H9 (cell line): ENCODE measurements around the gene PPP2R5B. TPM values are rescaled to one million over a fixed set of nuclear protein-coding genes. Genes with fewer than 3 reads are reported as not detected.

Source experiments
- DNase-seq: peaks from one replicate; pipeline ENCODE4 v3.0.0-alpha.2; 2017
- H2AFZ ChIP-seq: one replicate; pipeline ENCODE4 v1.6.1; 2013; ENCODE audit warnings: mild to moderate bottlenecking, low read length, control low read depth, moderate library complexity
- H2AK5ac ChIP-seq: 2 replicates; pipeline ENCODE4 v1.6.1; 2013; ENCODE audit warnings: low read length, control low read depth, mixed read lengths; ENCODE audit not compliant: insufficient read length
- H2BK120ac ChIP-seq: one replicate; pipeline ENCODE4 v1.6.1; 2013; ENCODE audit warnings: low read depth, mild to moderate bottlenecking, low read length, control low read depth, inconsistent platforms; ENCODE audit not compliant: poor library complexity, severe bottlenecking
- H2BK12ac ChIP-seq: 2 replicates; pipeline ENCODE4 v1.6.1; 2013; ENCODE audit warnings: low read length, control low read depth, mixed read lengths, low read depth; ENCODE audit not compliant: insufficient read length
- H2BK15ac ChIP-seq: 2 replicates; pipeline ENCODE4 v1.6.1; 2013; ENCODE audit warnings: low read depth, low read length, control low read depth
- H2BK20ac ChIP-seq: one replicate; pipeline ENCODE4 v1.6.1; 2013; ENCODE audit warnings: low read depth, mild to moderate bottlenecking, low read length, control low read depth, inconsistent platforms; ENCODE audit not compliant: poor library complexity, severe bottlenecking
- H2BK5ac ChIP-seq: 2 replicates; pipeline ENCODE4 v1.6.1; 2013; ENCODE audit warnings: low read length, control low read depth, mixed read lengths; ENCODE audit not compliant: insufficient read length
- H3K14ac ChIP-seq: 2 replicates; pipeline ENCODE4 v1.6.1; 2013; ENCODE audit warnings: low read length, control low read depth; ENCODE audit not compliant: insufficient read depth
- H3K18ac ChIP-seq: 2 replicates; pipeline ENCODE4 v1.6.1; 2013; ENCODE audit warnings: low read depth, mild to moderate bottlenecking, mixed read lengths, low read length, control low read depth; ENCODE audit not compliant: insufficient read length
- H3K23ac ChIP-seq: 2 replicates; pipeline ENCODE4 v1.6.1; 2013; ENCODE audit warnings: low read length, control low read depth, mixed read lengths, low read depth; ENCODE audit not compliant: insufficient read length
- H3K23me2 ChIP-seq: 2 replicates; pipeline ENCODE4 v1.6.1; 2013; ENCODE audit warnings: low read depth, mild to moderate bottlenecking, mixed read lengths, low read length, control low read depth; ENCODE audit not compliant: insufficient read length, poor library complexity, severe bottlenecking
- H3K27ac ChIP-seq: 2 replicates; pipeline ENCODE4 v1.5.1; 2013; ENCODE audit warnings: low read length, control low read depth, mixed read lengths, low read depth; ENCODE audit not compliant: insufficient read length
- H3K27me3 ChIP-seq: 2 replicates; pipeline ENCODE4 v1.6.1; 2013; ENCODE audit warnings: low read length, control low read depth, inconsistent platforms; ENCODE audit not compliant: insufficient read depth
- H3K4ac ChIP-seq: 2 replicates; pipeline ENCODE4 v1.6.1; 2013; ENCODE audit warnings: low read depth, mild to moderate bottlenecking, control low read depth, inconsistent platforms, low read length, moderate library complexity
- H3K4me1 ChIP-seq: 2 replicates; pipeline ENCODE4 v1.6.1; 2013; ENCODE audit warnings: low read length, control low read depth, inconsistent platforms; ENCODE audit not compliant: insufficient read depth
- H3K4me2 ChIP-seq: 2 replicates; pipeline ENCODE4 v1.6.1; 2013; ENCODE audit warnings: low read length, control low read depth, mixed read lengths; ENCODE audit not compliant: insufficient read length, insufficient read depth
- H3K56ac ChIP-seq: 2 replicates; pipeline ENCODE4 v1.6.1; 2013; ENCODE audit warnings: low read depth, mild to moderate bottlenecking, mixed read lengths, low read length, control low read depth; ENCODE audit not compliant: insufficient read length
- H3K79me1 ChIP-seq: 2 replicates; pipeline ENCODE4 v1.6.1; 2013; ENCODE audit warnings: low read depth, mild to moderate bottlenecking, moderate library complexity, low read length, control low read depth, inconsistent platforms; ENCODE audit not compliant: insufficient read depth, poor library complexity, severe bottlenecking
- H3K79me2 ChIP-seq: 2 replicates; pipeline ENCODE4 v1.6.1; 2013; ENCODE audit warnings: low read length, control low read depth, inconsistent platforms; ENCODE audit not compliant: insufficient read depth
- H3K9ac ChIP-seq: 2 replicates; pipeline ENCODE4 v1.6.1; 2013; ENCODE audit warnings: low read length, control low read depth, mixed read lengths; ENCODE audit not compliant: insufficient read length; ENCODE audit errors: extremely low read depth
- H3K9me3 ChIP-seq: one replicate; pipeline ENCODE4 v1.6.1; 2013; ENCODE audit warnings: low read depth, low read length, inconsistent platforms; ENCODE audit not compliant: control insufficient read depth
- H3T11ph ChIP-seq: one replicate; pipeline ENCODE4 v1.6.1; 2013; ENCODE audit warnings: mild to moderate bottlenecking, low read length, control low read depth, inconsistent platforms
- H4K20me1 ChIP-seq: one replicate; pipeline ENCODE4 v1.6.1; 2013; ENCODE audit not compliant: control insufficient read depth, insufficient read length, insufficient read depth
- H4K5ac ChIP-seq: 2 replicates; pipeline ENCODE4 v1.6.1; 2013; ENCODE audit warnings: low read depth, mild to moderate bottlenecking, mixed read lengths, low read length, control low read depth; ENCODE audit not compliant: insufficient read length
- H4K8ac ChIP-seq: replicated peaks from 2 replicates; pipeline ENCODE4 v1.6.1; 2013; ENCODE audit warnings: low read length, control low read depth, mixed read lengths, low read depth; ENCODE audit not compliant: insufficient read length
- H4K91ac ChIP-seq: 2 replicates; pipeline ENCODE4 v1.6.1; 2013; ENCODE audit warnings: low read depth, mild to moderate bottlenecking, moderate library complexity, mixed read lengths, low read length, control low read depth; ENCODE audit not compliant: insufficient read length
- H3K27ac Mint-ChIP-seq, 3 experiments: 2 replicates in 2 of 3; 3 replicates in 1 of 3; pipeline ENCODE4 v1.8.0; 2020 to 2021; ENCODE audit warnings: mixed read lengths in 3 of 3, mild to moderate bottlenecking in 1 of 3, moderate library complexity in 1 of 3
- H3K27me3 Mint-ChIP-seq: 2 replicates; pipeline ENCODE4 v1.8.0; 2021; ENCODE audit warnings: low read depth, mild to moderate bottlenecking, moderate library complexity, mixed read lengths
- H3K36me3 Mint-ChIP-seq, 3 experiments: 2 replicates in 2 of 3; 3 replicates in 1 of 3; pipeline ENCODE4 v1.8.0; 2020 to 2021; ENCODE audit warnings: low read depth in 3 of 3, mixed read lengths in 3 of 3; ENCODE audit not compliant: insufficient read depth in 1 of 3
- H3K4me1 Mint-ChIP-seq, 2 experiments: 2 replicates each; pipeline ENCODE4 v1.8.0; 2020; ENCODE audit warnings: mixed read lengths in 2 of 2
- H3K4me3 Mint-ChIP-seq, 2 experiments: 2 replicates in 1 of 2; 3 replicates in 1 of 2; pipeline ENCODE4 v1.8.0; 2020 to 2021; ENCODE audit warnings: mild to moderate bottlenecking in 2 of 2, mixed read lengths in 2 of 2, moderate library complexity in 1 of 2
- H3K9me3 Mint-ChIP-seq, 2 experiments: 2 replicates in 1 of 2; 3 replicates in 1 of 2; pipeline ENCODE4 v1.8.0; 2020; ENCODE audit warnings: mild to moderate bottlenecking in 2 of 2, mixed read lengths in 2 of 2, moderate library complexity in 1 of 2
- WGBS: extraction: QIAGEN DNeasy Blood & Tissue Kit; methylation state at CpG from one replicate; pipeline ENCODE4 v1.1.7; 2013; ENCODE audit warnings: missing lambda C conversion rate, low lambda C conversion rate, mixed read lengths; ENCODE audit not compliant: insufficient read length; ENCODE audit errors: extremely low coverage; 5-methylcytosine and 5-hydroxymethylcytosine counted together
- total RNA-seq: library from RNA; stranded (reverse); gene quantifications from 2 replicates; pipeline ENCODE4 v1.2.1, GENCODE V29; 2021
- TF ChIP-seq, protein P1 (sequence below): fragments of 200-600 bp; sonication (generic); conservative IDR thresholded peaks from 3 replicates; pipeline ENCODE4 v1.8.0; 2021; ENCODE audit warnings: antibody characterized with exemption, mild to moderate bottlenecking

Gene PPP2R5B
- total RNA-seq, 1 experiment from 2014 or later, result 6.3 TPM

DNA sequence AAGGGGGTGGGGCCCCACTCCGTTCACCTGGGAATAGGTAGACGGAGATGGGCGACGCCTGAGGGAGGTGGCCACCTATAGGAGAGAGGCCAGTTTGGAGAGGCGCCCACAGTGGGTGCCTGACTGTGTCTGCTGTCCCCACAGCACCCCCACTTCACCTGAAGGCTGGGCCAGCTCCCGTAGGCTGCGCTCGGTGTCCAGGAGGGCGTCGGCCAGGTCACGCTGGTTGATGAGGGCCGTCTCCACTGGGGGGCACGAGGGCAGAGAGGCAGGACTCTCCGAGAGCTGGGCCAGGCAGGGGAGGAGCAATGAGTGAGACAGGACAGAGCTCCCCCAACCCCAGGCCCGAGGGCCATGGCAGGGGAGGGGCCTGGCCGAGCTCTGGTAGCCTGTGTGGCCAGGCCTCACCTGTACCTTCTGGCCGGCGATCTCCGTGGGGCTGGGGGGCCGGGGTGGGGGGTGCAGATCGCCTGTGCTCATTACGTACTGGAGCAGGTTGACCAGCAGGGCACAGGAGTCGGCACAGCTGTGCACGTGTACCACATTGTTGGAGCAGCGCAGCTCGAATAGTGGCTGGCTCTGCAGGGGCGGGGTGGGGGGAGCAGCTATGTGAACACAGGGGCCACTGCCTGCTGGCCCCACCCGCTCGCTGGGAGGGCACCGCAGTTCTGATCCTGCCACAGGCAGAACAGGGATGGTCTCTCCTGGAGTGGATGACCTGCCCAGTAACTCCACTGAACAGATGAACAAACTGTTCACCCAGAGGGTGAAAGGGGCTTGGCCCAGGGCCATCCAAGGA lies 22.2 kb upstream of the PPP2R5B start:
- Histone ChIP-seq H3K27ac (no peak overlapping the region), H3K79me2 (no peaks in the 10 kb centered on the region), H2AK5ac (no peak overlapping the region), H3T11ph (no peak overlapping the region), H3K14ac (no peak overlapping the region), H3K4me1 (no peaks in the 10 kb centered on the region), H2BK20ac (no peak overlapping the region), H3K23ac (no peak overlapping the region), H2BK12ac (no peak overlapping the region), H2BK120ac (no peak overlapping the region), H3K4me2 (no peak overlapping the region), H3K23me2 (no peaks in the 10 kb centered on the region), H3K56ac (no peak overlapping the region), H3K18ac (no peak overlapping the region), H2AFZ (no peak overlapping the region), H2BK15ac (no peak overlapping the region; the same call in 1 of the 2 replicates), H3K27me3 (no peaks in the 10 kb centered on the region), H4K5ac (no peak overlapping the region), H4K91ac (no peak overlapping the region), H3K79me1 (no peaks in the 10 kb centered on the region), H4K20me1 (no peaks in the 10 kb centered on the region), H3K4ac (no peak overlapping the region), H3K9me3 (no peaks in the 10 kb centered on the region), H4K8ac (no peak overlapping the region), H3K9ac (no peak overlapping the region), H2BK5ac (no peak overlapping the region)
- WGBS, result no CpG with 5 or more reads among the region's 30 CpGs
- TF ChIP-seq, protein P1, sequence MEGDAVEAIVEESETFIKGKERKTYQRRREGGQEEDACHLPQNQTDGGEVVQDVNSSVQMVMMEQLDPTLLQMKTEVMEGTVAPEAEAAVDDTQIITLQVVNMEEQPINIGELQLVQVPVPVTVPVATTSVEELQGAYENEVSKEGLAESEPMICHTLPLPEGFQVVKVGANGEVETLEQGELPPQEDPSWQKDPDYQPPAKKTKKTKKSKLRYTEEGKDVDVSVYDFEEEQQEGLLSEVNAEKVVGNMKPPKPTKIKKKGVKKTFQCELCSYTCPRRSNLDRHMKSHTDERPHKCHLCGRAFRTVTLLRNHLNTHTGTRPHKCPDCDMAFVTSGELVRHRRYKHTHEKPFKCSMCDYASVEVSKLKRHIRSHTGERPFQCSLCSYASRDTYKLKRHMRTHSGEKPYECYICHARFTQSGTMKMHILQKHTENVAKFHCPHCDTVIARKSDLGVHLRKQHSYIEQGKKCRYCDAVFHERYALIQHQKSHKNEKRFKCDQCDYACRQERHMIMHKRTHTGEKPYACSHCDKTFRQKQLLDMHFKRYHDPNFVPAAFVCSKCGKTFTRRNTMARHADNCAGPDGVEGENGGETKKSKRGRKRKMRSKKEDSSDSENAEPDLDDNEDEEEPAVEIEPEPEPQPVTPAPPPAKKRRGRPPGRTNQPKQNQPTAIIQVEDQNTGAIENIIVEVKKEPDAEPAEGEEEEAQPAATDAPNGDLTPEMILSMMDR, result no peak
- H3K9me3 Mint-ChIP-seq, result no peaks in the 10 kb centered on the region
- no peak overlapping the region for H3K27ac Mint-ChIP-seq
- no peaks in the 10 kb centered on the region for H3K4me1 Mint-ChIP-seq
- H3K36me3 Mint-ChIP-seq, result peaks cover 6 to 44% (median 39%) of the 10 kb centered on the region in 3 experiments; a peak in 6 of 7 replicates
- no peak overlapping the region for H3K4me3 Mint-ChIP-seq
- DNase-seq, result no peak
- H3K27me3 Mint-ChIP-seq, result no peaks in the 10 kb centered on the region
